MCF 10A (cell line): ENCODE data around the gene MAN1A1. TPM values are rescaled to one million over a fixed set of nuclear protein-coding genes. Genes with fewer than 3 reads are reported as not detected.

Experiments
- BruUV-seq: library from RNA; stranded (reverse); fragments of 400-500 nt; replicated peaks from 2 replicates; lab custom pipeline; 2021; lab: Mats Ljungman, UMichigan
- CTCF ChIA-PET: fragments of 300-600 bp; sonication (Branson Sonifier 250); formaldehyde crosslinking; extraction: SDS; loops from one replicate; lab custom pipeline; 2021; ENCODE audit warnings: antibody characterized with exemption, inconsistent platforms; lab: Yijun Ruan, JAX
- POLR2A ChIA-PET: fragments of 300-600, 350-650 bp; sonication (Branson Sonifier 250); formaldehyde crosslinking; extraction: SDS; loops from one replicate; lab custom pipeline; 2020; ENCODE audit warnings: antibody characterized with exemption, inconsistent platforms; lab: Yijun Ruan, JAX
- DNase-seq: peaks from one replicate; pipeline ENCODE4 v3.0.0-alpha.2; 2018; ENCODE audit not compliant: unreplicated experiment
- H3K27ac Mint-ChIP-seq: one replicate; pipeline ENCODE4 v1.8.0; 2022; ENCODE audit warnings: mild to moderate bottlenecking, low read depth, mixed read lengths; ENCODE audit not compliant: unreplicated experiment
- H3K27me3 Mint-ChIP-seq: one replicate; pipeline ENCODE4 v1.8.0; 2022; ENCODE audit warnings: mixed read lengths; ENCODE audit not compliant: insufficient read depth, unreplicated experiment
- H3K36me3 Mint-ChIP-seq: one replicate; pipeline ENCODE4 v1.8.0; 2022; ENCODE audit warnings: mild to moderate bottlenecking, moderate library complexity, mixed read lengths; ENCODE audit not compliant: insufficient read depth, unreplicated experiment
- H3K4me1 Mint-ChIP-seq: one replicate; pipeline ENCODE4 v1.8.0; 2022; ENCODE audit warnings: mixed read lengths; ENCODE audit not compliant: insufficient read depth, unreplicated experiment
- H3K4me3 Mint-ChIP-seq: one replicate; pipeline ENCODE4 v1.8.0; 2022; ENCODE audit warnings: mild to moderate bottlenecking, moderate library complexity, mixed read lengths; ENCODE audit not compliant: unreplicated experiment
- H3K9me3 Mint-ChIP-seq: one replicate; pipeline ENCODE4 v1.8.0; 2022; ENCODE audit warnings: mixed read lengths; ENCODE audit not compliant: unreplicated experiment
- CTCF ChIP-seq: fragments of 200-600 bp; IDR thresholded peaks from one replicate; pipeline ENCODE4 v1.8.0; 2022; ENCODE audit warnings: antibody characterized with exemption, mild to moderate bottlenecking; ENCODE audit not compliant: unreplicated experiment
- intact Hi-C: fragments of 100-400 bp; cut with micrococcal nuclease; formaldehyde crosslinking; loops from 2 replicates; pipeline ENCODE4 v1.14.1; 2022
- total RNA-seq: library from RNA; stranded (reverse); gene quantifications from 2 replicates; pipeline ENCODE4 v1.2.3, GENCODE V29; 2022

The MAN1A1 gene
- total RNA-seq, 1 experiment from 2014 or later: 1.3 TPM

- ChIA-PET POLR2A (no interaction called here), CTCF (interaction anchor here (0.6 to 0.7 kb wide), 3 partner anchors 67 to 282 kb away, joined by 3 to 4 read pairs (median 4); no protein-coding TSS in a partner anchor)
- no peak for DNase-seq
- BruUV-seq: no TSS peak
- H3K36me3 Mint-ChIP-seq: peaks cover 6% of the 10 kb centered on the region
- intact Hi-C loops: no loop called here
- no peak overlapping the region for H3K4me3 Mint-ChIP-seq
- H3K9me3 Mint-ChIP-seq: no peaks in the 10 kb centered on the region
- H3K27ac Mint-ChIP-seq: no peak overlapping the region
- no peaks in the 10 kb centered on the region for H3K27me3 Mint-ChIP-seq
- peaks cover 8% of the 10 kb centered on the region for H3K4me1 Mint-ChIP-seq
- TF ChIP-seq CTCF: no peak
Observed at GRCh38 chr6:119256392-119256791, 93.2 kb downstream of the MAN1A1 start.

DNA sequence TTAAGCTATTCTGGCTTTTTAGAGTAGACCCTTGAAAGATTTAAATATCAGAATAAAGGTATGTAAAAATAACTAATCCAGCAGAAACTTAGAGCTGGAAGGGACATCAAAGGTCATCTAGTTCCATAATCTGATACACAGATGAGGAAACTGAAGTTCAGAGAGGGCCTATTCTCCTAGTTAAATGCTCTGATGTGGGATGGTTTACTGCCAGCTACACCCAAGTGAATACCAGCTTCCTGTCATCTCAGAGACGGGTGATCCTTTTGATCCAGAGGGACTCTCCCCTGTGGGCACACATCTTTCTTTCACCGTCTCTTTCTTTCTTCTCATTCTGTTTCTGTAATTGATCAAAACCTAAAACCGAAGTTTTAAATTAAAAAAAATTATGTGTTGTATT, 94.1 kb downstream of the MAN1A1 start:
- Mint-ChIP-seq H3K27ac (no peak overlapping the region), H3K27me3 (no peaks in the 10 kb centered on the region), H3K4me1 (peaks cover 6% of the 10 kb centered on the region), H3K36me3 (no peaks in the 10 kb centered on the region), H3K9me3 (no peaks in the 10 kb centered on the region), H3K4me3 (no peak overlapping the region)
- BruUV-seq: no TSS peak
- no peak for DNase-seq
- ChIA-PET POLR2A (interaction anchor here (1.1 kb wide), 1 partner anchor 9 kb away, joined by 3 read pairs; no protein-coding TSS in a partner anchor), CTCF (interaction anchor here (0.6 to 0.8 kb wide), 5 partner anchors 68 to 1269 kb away, joined by 3 to 4 read pairs (median 4); no protein-coding TSS in a partner anchor)
- TF ChIP-seq CTCF: no peak
- intact Hi-C loops: no loop called here

DNA sequence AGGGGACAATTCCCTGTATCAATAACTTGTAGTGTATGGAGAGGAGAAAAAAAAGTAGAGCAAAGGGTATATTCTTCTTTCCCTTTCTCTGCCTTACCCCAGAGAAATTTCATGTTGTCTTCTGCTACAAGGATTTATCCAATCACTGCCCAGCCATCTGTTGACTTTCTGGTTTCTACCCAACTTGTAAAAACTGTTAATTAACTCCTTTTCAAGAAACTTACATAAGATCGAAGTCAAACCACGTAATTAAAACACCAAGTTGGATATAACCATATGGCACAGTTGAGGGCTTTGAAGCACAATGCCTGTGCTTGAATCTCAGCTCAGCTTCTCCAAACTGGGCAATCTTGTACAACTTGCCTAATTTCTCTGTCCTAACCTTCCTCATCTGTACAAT, 99.5 kb downstream of the MAN1A1 start:
- no peaks in the 10 kb centered on the region for H3K27me3 Mint-ChIP-seq
- BruUV-seq: no TSS peak
- TF ChIP-seq CTCF: no peak
- no peaks in the 10 kb centered on the region for H3K36me3 Mint-ChIP-seq
- no peak overlapping the region for H3K27ac Mint-ChIP-seq
- ChIA-PET CTCF (no interaction called here), POLR2A (no interaction called here)
- no peak for DNase-seq
- intact Hi-C loops: no loop called here
- H3K4me3 Mint-ChIP-seq: no peak overlapping the region
- H3K9me3 Mint-ChIP-seq: no peaks in the 10 kb centered on the region
- no peaks in the 10 kb centered on the region for H3K4me1 Mint-ChIP-seq

GRCh38 chr6:119249319-119249718, 100.2 kb downstream of the MAN1A1 start:
- ChIA-PET POLR2A (no interaction called here), CTCF (no interaction called here)
- intact Hi-C loops: no loop called here

More at GRCh38 chr6:119249319-119249718, 100.2 kb downstream of the MAN1A1 start:
- Mint-ChIP-seq H3K4me1 (no peaks in the 10 kb centered on the region), H3K27me3 (no peaks in the 10 kb centered on the region), H3K4me3 (no peak overlapping the region), H3K36me3 (no peaks in the 10 kb centered on the region), H3K27ac (no peak overlapping the region), H3K9me3 (no peaks in the 10 kb centered on the region)
- no peak for DNase-seq
- no TSS peak for BruUV-seq
- TF ChIP-seq CTCF: no peak
